ENCODE results near the gene IQSEC1.

- TF ChIP-seq CTCF (IDR thresholded peaks at IDR 0.05) (no peak), POLR2A (IDR thresholded peaks at IDR 0.05) (no peak), EP300 (IDR thresholded peaks at IDR 0.05) (no peak), POLR2AphosphoS5 (IDR thresholded peaks at IDR 0.05) (no peak)
Measured at GRCh38 chr3:12896063-12896985, 176.9 kb downstream of the IQSEC1 start.

All from sigmoid colon (tissue), 4 donors.